Cardiac septum (tissue), 1 donor: Measurements from ENCODE around the gene SFTPD. TPM values are rescaled to one million over a fixed set of nuclear protein-coding genes. Genes with fewer than 3 reads are reported as not detected.
A peak's percentile ranks its signal among the peaks of the same experiment; 100 is the strongest.
"Not testable (repeated sequence)": the region's sequence is repeated elsewhere in the genome, so short reads cannot be mapped to it uniquely, and the experiment has no call there.

Experiments
- DNase-seq: peaks from one replicate; pipeline ENCODE4 v3.0.0-alpha.2; 2020; ENCODE audit warnings: low spot score
- intact Hi-C: fragments of 100-400 bp; cut with DNase I; formaldehyde crosslinking; loops from one replicate; pipeline ENCODE4 v1.14.0; 2022
- total RNA-seq: library from RNA; stranded (reverse); fragmentation: NEBNext Ultra II Directional; extraction: Animal tissue kit (Norgen Biotek cat#: 25700); gene quantifications from one replicate; pipeline ENCODE4 v1.2.1, GENCODE V29; 2021
- donor health status: DM: no; HTN: no; CAD: no.

Gene SFTPD
- total RNA-seq, 1 donor from 2014 or later = 0.54 TPM

- intact Hi-C loops = loop anchor here (5.0 to 10.0 kb wide), 2 partner anchors 103 to 366 kb away; partner anchors contain the start of genes NUTM2E and SFTPA2
- DNase-seq = no peak
Observed at GRCh38 chr10:79928028-79928583, 20.8 kb downstream of the SFTPD start.

- no peak for DNase-seq
- intact Hi-C loops = loop anchor here (5.0 to 10.0 kb wide), 2 partner anchors 102 to 365 kb away; partner anchors contain the start of genes NUTM2E and SFTPA2
Observed at GRCh38 chr10:79927111-79927828, 21.6 kb downstream of the SFTPD start.

- DNase-seq = no peak
- intact Hi-C loops = loop anchor here (5.0 to 10.0 kb wide), 2 partner anchors 101 to 364 kb away; partner anchors contain the start of genes NUTM2E and SFTPA2
Observed at GRCh38 chr10:79926037-79926436, 22.9 kb downstream of the SFTPD start.

- intact Hi-C loops = loop anchor here (5.0 to 10.0 kb wide), 2 partner anchors 101 to 363 kb away; partner anchors contain the start of genes NUTM2E and SFTPA2
- DNase-seq = no peak
Observed at GRCh38 chr10:79925614-79926013, 23.3 kb downstream of the SFTPD start.

GRCh38 chr10:79923669-79924068, 25.2 kb downstream of the SFTPD start:
- DNase-seq = no peak
- intact Hi-C loops = loop anchor here (10.0 kb wide), 1 partner anchor 99 kb away; the partner anchor contains the start of gene NUTM2E

- intact Hi-C loops = loop anchor here (10.0 kb wide), 1 partner anchor 98 kb away; the partner anchor contains the start of gene NUTM2E
- no peak for DNase-seq
Observed at GRCh38 chr10:79923145-79923544, 25.8 kb downstream of the SFTPD start.

- not testable (repeated sequence) for DNase-seq
- intact Hi-C loops = loop anchor here (10.0 kb wide), 1 partner anchor 97 kb away; the partner anchor contains the start of gene NUTM2E
Observed at GRCh38 chr10:79922011-79922412, 26.9 kb downstream of the SFTPD start.

GRCh38 chr10:79915838-79916237, 33.1 kb downstream of the SFTPD start:
- DNase-seq, intact Hi-C loops: not testable (repeated sequence)

- DNase-seq, intact Hi-C loops: not testable (repeated sequence)
Observed at GRCh38 chr10:79914512-79914911, 34.4 kb downstream of the SFTPD start.

- DNase-seq = no peak
- intact Hi-C loops = no loop called here
Observed at GRCh38 chr10:79910836-79911235, 38.1 kb downstream of the SFTPD start.

- no peak for DNase-seq
- intact Hi-C loops = no loop called here
Observed at GRCh38 chr10:79910344-79910743, 38.6 kb downstream of the SFTPD start.

- DNase-seq = no peak
- intact Hi-C loops = no loop called here
Observed at GRCh38 chr10:79905322-79906314, 43.3 kb downstream of the SFTPD start.

GRCh38 chr10:79904671-79905321, 44.1 kb downstream of the SFTPD start:
- intact Hi-C loops = no loop called here
- peak; percentile 86 for DNase-seq

GRCh38 chr10:79901571-79901970, 47.3 kb downstream of the SFTPD start:
- intact Hi-C loops = not testable (repeated sequence)

GRCh38 chr10:79898597-79899325, 50.1 kb downstream of the SFTPD start:
- DNase-seq = no peak
- intact Hi-C loops = no loop called here

More at GRCh38 chr10:79901571-79901970, 47.3 kb downstream of the SFTPD start:
- DNase-seq = not testable (repeated sequence)

GRCh38 chr10:79892896-79893295, 56.0 kb downstream of the SFTPD start:
- DNase-seq, intact Hi-C loops: not testable (repeated sequence)

GRCh38 chr10:79890469-79890868, 58.4 kb downstream of the SFTPD start:
- no peak for DNase-seq
- intact Hi-C loops = no loop called here

- intact Hi-C loops = not testable (repeated sequence)
Observed at GRCh38 chr10:79888984-79889383, 59.9 kb downstream of the SFTPD start.

More at GRCh38 chr10:79888984-79889383, 59.9 kb downstream of the SFTPD start:
- not testable (repeated sequence) for DNase-seq
